ENCODE results near the gene PEX14.

- TF ChIP-seq, protein P1, sequence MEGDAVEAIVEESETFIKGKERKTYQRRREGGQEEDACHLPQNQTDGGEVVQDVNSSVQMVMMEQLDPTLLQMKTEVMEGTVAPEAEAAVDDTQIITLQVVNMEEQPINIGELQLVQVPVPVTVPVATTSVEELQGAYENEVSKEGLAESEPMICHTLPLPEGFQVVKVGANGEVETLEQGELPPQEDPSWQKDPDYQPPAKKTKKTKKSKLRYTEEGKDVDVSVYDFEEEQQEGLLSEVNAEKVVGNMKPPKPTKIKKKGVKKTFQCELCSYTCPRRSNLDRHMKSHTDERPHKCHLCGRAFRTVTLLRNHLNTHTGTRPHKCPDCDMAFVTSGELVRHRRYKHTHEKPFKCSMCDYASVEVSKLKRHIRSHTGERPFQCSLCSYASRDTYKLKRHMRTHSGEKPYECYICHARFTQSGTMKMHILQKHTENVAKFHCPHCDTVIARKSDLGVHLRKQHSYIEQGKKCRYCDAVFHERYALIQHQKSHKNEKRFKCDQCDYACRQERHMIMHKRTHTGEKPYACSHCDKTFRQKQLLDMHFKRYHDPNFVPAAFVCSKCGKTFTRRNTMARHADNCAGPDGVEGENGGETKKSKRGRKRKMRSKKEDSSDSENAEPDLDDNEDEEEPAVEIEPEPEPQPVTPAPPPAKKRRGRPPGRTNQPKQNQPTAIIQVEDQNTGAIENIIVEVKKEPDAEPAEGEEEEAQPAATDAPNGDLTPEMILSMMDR (IDR thresholded peaks at IDR 0.05 in 4 of 5, conservative IDR thresholded peaks at IDR 0.05 in 1 of 5): no peak
- TF ChIP-seq POLR2A (IDR thresholded peaks at IDR 0.05): no peak
Measured at GRCh38 chr1:10569531-10569930, 94.8 kb downstream of the PEX14 start.
